ENCODE data around the gene OR2H2. TPM values are rescaled to one million over a fixed set of nuclear protein-coding genes. Genes with fewer than 3 reads are reported as not detected.

Gene OR2H2
- polyA plus RNA-seq, 1 experiment = not detected

DNA sequence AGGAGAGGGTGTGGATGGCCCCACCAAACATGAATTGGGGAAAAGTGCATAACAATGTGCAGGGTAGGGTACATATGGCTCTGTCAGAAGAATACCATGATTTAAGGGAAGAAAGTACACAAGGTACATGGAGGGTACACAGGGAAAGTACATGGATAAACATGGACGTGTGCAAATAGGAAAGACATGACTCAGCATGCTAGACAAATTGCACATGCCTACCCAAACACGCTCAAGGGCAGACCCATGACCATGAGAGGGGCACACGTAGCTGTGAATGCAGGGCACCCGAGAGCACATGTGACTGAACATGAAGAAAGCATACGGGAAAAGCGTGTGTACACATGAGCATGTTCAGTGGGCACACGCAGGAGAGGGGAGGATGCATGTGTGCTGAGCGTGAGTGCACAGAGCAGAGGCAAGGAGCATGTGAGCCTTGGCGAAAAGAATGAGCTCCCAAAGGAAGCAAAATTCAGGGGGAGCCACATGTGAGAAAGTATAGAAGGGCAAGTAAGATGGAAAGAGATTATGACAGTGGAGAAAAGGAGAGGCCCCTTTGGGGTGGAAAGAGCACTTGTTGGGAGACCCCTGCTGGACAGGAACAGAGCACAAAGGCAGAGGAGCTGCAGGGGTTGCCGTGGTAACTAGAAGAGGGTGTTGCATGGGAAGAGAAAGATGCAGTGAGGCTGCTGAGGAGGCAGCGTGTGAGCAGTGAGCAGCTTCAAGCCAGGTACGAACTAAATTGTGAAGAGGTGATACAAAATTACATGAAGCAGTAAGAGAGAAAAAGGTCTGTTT is 17.8 kb downstream of the OR2H2 start:
- no peak overlapping the region for H3K4me3 ChIP-seq (ENCODE audit: low read depth, low read length)
- no peaks in the 10 kb centered on the region for H3K27me3 ChIP-seq (ENCODE audit: control insufficient read depth, insufficient read depth, low read length)
- no peak for DNase-seq (ENCODE audit: low read depth)
- H3K36me3 ChIP-seq (ENCODE audit: control insufficient read depth, insufficient read depth, low read length) = peaks cover 25% of the 10 kb centered on the region
- ChIA-PET CTCF (no interaction called here), POLR2A (interaction anchor here (0.5 kb wide), 1 partner anchor 593 kb away, joined by 3 read pairs; no protein-coding TSS in a partner anchor)
- 0 out of 2 replicates have a peak, but pooled peaks have one; percentile 22 for TF ChIP-seq CTCF (IDR thresholded peaks at IDR 0.05; ENCODE audit: insufficient read depth, low read depth, low read length)

- POLR2A ChIA-PET = no interaction called here
- no peak for TF ChIP-seq CTCF (IDR thresholded peaks at IDR 0.05; ENCODE audit: insufficient read depth, low read depth, low read length)
- no peak for DNase-seq (ENCODE audit: low read depth)
Measured at GRCh38 chr6:29603456-29603855, 18.5 kb downstream of the OR2H2 start.

GRCh38 chr6:29603930-29604329 is 19.0 kb downstream of the OR2H2 start:
- ChIA-PET CTCF (interaction anchor here (0.5 to 0.8 kb wide), 2 partner anchors 22 to 40 kb away, joined by 3 to 5 read pairs; no protein-coding TSS in a partner anchor), POLR2A (no interaction called here)
- no peak overlapping the region for H3K4me3 ChIP-seq (ENCODE audit: low read depth, low read length)
- no peak for DNase-seq (ENCODE audit: low read depth)
- H3K36me3 ChIP-seq (ENCODE audit: control insufficient read depth, insufficient read depth, low read length) = peaks cover 32% of the 10 kb centered on the region
- no peak for TF ChIP-seq CTCF (IDR thresholded peaks at IDR 0.05; ENCODE audit: insufficient read depth, low read depth, low read length)
- H3K27me3 ChIP-seq (ENCODE audit: control insufficient read depth, insufficient read depth, low read length) = no peaks in the 10 kb centered on the region

More at GRCh38 chr6:29603456-29603855, 18.5 kb downstream of the OR2H2 start:
- peaks cover 30% of the 10 kb centered on the region for H3K36me3 ChIP-seq (ENCODE audit: control insufficient read depth, insufficient read depth, low read length)
- no peak overlapping the region for H3K4me3 ChIP-seq (ENCODE audit: low read depth, low read length)
- CTCF ChIA-PET = interaction anchor here (0.5 to 0.8 kb wide), 2 partner anchors 22 to 41 kb away, joined by 3 to 5 read pairs; no protein-coding TSS in a partner anchor
- H3K27me3 ChIP-seq (ENCODE audit: control insufficient read depth, insufficient read depth, low read length) = no peaks in the 10 kb centered on the region

DNA sequence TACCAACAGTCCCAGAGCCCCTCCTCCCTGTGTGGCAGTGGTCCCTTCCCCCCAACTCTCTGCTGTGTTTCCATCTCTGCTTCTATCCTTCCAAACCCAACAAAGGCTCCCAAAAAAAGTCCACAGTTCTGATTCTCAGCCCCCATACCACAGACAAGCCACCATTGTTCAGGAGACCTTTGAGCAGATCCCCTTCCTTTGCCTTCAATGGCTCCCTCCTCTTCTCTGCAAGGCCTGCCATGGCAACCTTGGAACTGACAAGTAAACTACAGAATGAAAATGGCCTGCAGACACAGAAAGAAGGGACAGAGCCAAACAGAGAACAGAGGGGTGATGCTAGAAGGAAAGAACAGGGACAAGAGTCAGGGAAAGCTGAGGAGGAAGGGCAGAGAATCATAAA is 23.2 kb downstream of the OR2H2 start:
- Histone ChIP-seq H3K36me3 (ENCODE audit: control insufficient read depth, insufficient read depth, low read length) (peaks cover 39% of the 10 kb centered on the region), H3K27me3 (ENCODE audit: control insufficient read depth, insufficient read depth, low read length) (no peaks in the 10 kb centered on the region), H3K4me3 (ENCODE audit: low read depth, low read length) (no peak overlapping the region)
- CTCF ChIA-PET = interaction anchor here (0.9 kb wide), 1 partner anchor 19 kb away, joined by 3 read pairs; no protein-coding TSS in a partner anchor
- DNase-seq (ENCODE audit: low read depth) = no peak
- POLR2A ChIA-PET = no interaction called here
- TF ChIP-seq CTCF (IDR thresholded peaks at IDR 0.05; ENCODE audit: insufficient read depth, low read depth, low read length) = no peak

DNA sequence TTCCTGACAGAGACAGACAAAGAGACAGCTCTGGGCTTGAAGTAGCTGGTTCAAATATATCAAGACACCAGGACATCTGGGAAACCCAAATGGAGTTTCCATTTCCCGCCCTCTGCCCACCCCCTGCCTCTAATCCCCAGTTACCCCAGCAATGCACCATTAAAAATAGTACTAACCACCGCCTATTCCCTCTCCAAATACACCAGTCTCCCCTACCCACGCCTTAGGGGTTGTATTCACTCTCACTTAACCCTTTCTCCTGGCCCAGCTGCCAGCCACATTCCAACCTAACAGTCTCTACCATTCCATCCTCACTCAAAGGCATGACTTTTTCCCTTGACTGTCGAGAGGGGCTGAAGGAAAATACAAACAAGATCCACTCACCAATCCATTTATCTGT is 25.6 kb downstream of the OR2H2 start:
- TF ChIP-seq CTCF (IDR thresholded peaks at IDR 0.05; ENCODE audit: insufficient read depth, low read depth, low read length) = no peak
- ChIA-PET CTCF (interaction anchor here (1.0 to 1.4 kb wide), 2 partner anchors 10 to 15 kb away, joined by 3 to 4 read pairs; no protein-coding TSS in a partner anchor), POLR2A (no interaction called here)
- no peak for DNase-seq (ENCODE audit: low read depth)
- H3K4me3 ChIP-seq (ENCODE audit: low read depth, low read length) = no peak overlapping the region
- peaks cover 33% of the 10 kb centered on the region for H3K36me3 ChIP-seq (ENCODE audit: control insufficient read depth, insufficient read depth, low read length)
- no peaks in the 10 kb centered on the region for H3K27me3 ChIP-seq (ENCODE audit: control insufficient read depth, insufficient read depth, low read length)

All from BJ (cell line).